GM18520 (cell line): ENCODE data around the gene JAM2.
"Not testable (repeated sequence)": the region's sequence is repeated elsewhere in the genome, so short reads cannot be mapped to it uniquely, and the experiment has no call there.

Experiments
- ATAC-seq: cut with Tn5 transposase; IDR thresholded peaks from one replicate; pipeline ENCODE4 v1.9.1; 2021; ENCODE audit not compliant: unreplicated experiment

Gene JAM2

GRCh38 chr21:25638660-25639550 is at the start of gene JAM2:
Gene JAM2, plus strand, starts transcription at chr21:25639258. Its CDS starts 564 bp downstream, at chr21:25639822.
- ATAC-seq: no peak

GRCh38 chr21:25589887-25590286 is 49.2 kb upstream of the JAM2 start:
- ATAC-seq: no peak

- ATAC-seq: peak; percentile 87
Observed at GRCh38 chr21:25607151-25608043, 31.7 kb upstream of the JAM2 start, which contains the start of gene MRPL39. Gene MRPL39, minus strand, starts transcription at chr21:25607481. Its CDS starts 6 bp downstream, at chr21:25607475.

- peak; percentile 62 for ATAC-seq
Observed at GRCh38 chr21:25608044-25608737, 30.9 kb upstream of the JAM2 start.

GRCh38 chr21:25614441-25614840 is 24.6 kb upstream of the JAM2 start:
- no peak for ATAC-seq

- no peak for ATAC-seq
Observed at GRCh38 chr21:25615880-25616279, 23.2 kb upstream of the JAM2 start.

GRCh38 chr21:25619198-25619597 is 19.9 kb upstream of the JAM2 start:
- no peak for ATAC-seq

- ATAC-seq: no peak
Observed at GRCh38 chr21:25624511-25624910, 14.5 kb upstream of the JAM2 start.

- no peak for ATAC-seq
Observed at GRCh38 chr21:25625036-25625435, 14.0 kb upstream of the JAM2 start.

GRCh38 chr21:25625776-25626555 is 13.1 kb upstream of the JAM2 start:
- not testable (repeated sequence) for ATAC-seq

GRCh38 chr21:25626757-25627156 is 12.3 kb upstream of the JAM2 start:
- ATAC-seq: no peak

GRCh38 chr21:25632296-25632695 is 6.8 kb upstream of the JAM2 start:
- ATAC-seq: no peak

- ATAC-seq: no peak
Observed at GRCh38 chr21:25635310-25635709, 3.7 kb upstream of the JAM2 start.

GRCh38 chr21:25636727-25637126 is 2.3 kb upstream of the JAM2 start:
- ATAC-seq: no peak

GRCh38 chr21:25637851-25638659 is 1.0 kb upstream of the JAM2 start:
- ATAC-seq: no peak

- ATAC-seq: no peak
Observed at GRCh38 chr21:25639551-25640201, 618 bp downstream of the JAM2 start.

GRCh38 chr21:25640202-25640942 is 1.3 kb downstream of the JAM2 start:
- ATAC-seq: no peak

- ATAC-seq: no peak
Observed at GRCh38 chr21:25640943-25641292, 1.9 kb downstream of the JAM2 start.
